Measurements from ENCODE around the gene NRG2.

The NRG2 gene

GRCh38 chr5:139961435-139962157, 81.5 kb downstream of the NRG2 start:
- no peak for DNase-seq (ENCODE audit: low read depth)
- TF ChIP-seq CTCF (IDR thresholded peaks at IDR 0.05; ENCODE audit: control insufficient read depth, extremely low read depth, insufficient read depth), result no peak
- H3K4me3 ChIP-seq (ENCODE audit: low read depth, low read length), result no peak overlapping the region

GRCh38 chr5:139960723-139961383, 82.2 kb downstream of the NRG2 start:
- TF ChIP-seq CTCF (IDR thresholded peaks at IDR 0.05; ENCODE audit: control insufficient read depth, extremely low read depth, insufficient read depth), result no peak
- no peak overlapping the region for H3K4me3 ChIP-seq (ENCODE audit: low read depth, low read length)
- DNase-seq (ENCODE audit: low read depth), result no peak

- no peak for DNase-seq (ENCODE audit: low read depth)
- no peak for TF ChIP-seq CTCF (IDR thresholded peaks at IDR 0.05; ENCODE audit: control insufficient read depth, extremely low read depth, insufficient read depth)
- no peak overlapping the region for H3K4me3 ChIP-seq (ENCODE audit: low read depth, low read length)
These were observed 84.5 kb downstream of the NRG2 start for GRCh38 chr5:139958432-139959148.

GRCh38 chr5:139956342-139956741, 86.8 kb downstream of the NRG2 start:
- DNase-seq (ENCODE audit: low read depth), result no peak
- no peak for TF ChIP-seq CTCF (IDR thresholded peaks at IDR 0.05; ENCODE audit: control insufficient read depth, extremely low read depth, insufficient read depth)
- no peak overlapping the region for H3K4me3 ChIP-seq (ENCODE audit: low read depth, low read length)

GRCh38 chr5:139955616-139956273, 87.4 kb downstream of the NRG2 start:
- no peak overlapping the region for H3K4me3 ChIP-seq (ENCODE audit: low read depth, low read length)
- DNase-seq (ENCODE audit: low read depth), result no peak
- TF ChIP-seq CTCF (IDR thresholded peaks at IDR 0.05; ENCODE audit: control insufficient read depth, extremely low read depth, insufficient read depth), result no peak

GRCh38 chr5:139955053-139955605, 88.0 kb downstream of the NRG2 start:
- H3K4me3 ChIP-seq (ENCODE audit: low read depth, low read length), result no peak overlapping the region
- TF ChIP-seq CTCF (IDR thresholded peaks at IDR 0.05; ENCODE audit: control insufficient read depth, extremely low read depth, insufficient read depth), result no peak
- DNase-seq (ENCODE audit: low read depth), result no peak
